OCI-LY1 (cell line): ENCODE data around the gene PIAS4.

ENCODE experiments used
- EZH2 ChIP-seq: fragments of 200-600 bp; sonication (generic), shearing (Covaris generic); IDR thresholded peaks from 2 replicates; pipeline ENCODE4 v1.8.0; 2017; ENCODE audit warnings: borderline replicate concordance, mixed run types, mild to moderate bottlenecking, antibody characterized with exemption, low read length, moderate library complexity, mixed read lengths
- TF ChIP-seq, protein P1 (sequence below): fragments of 200-600 bp; sonication (generic), shearing (Covaris generic); IDR thresholded peaks from 2 replicates; pipeline ENCODE4 v1.5.1; 2017; ENCODE audit warnings: mild to moderate bottlenecking, antibody characterized with exemption, low read length, moderate library complexity, mixed read lengths

DNA sequence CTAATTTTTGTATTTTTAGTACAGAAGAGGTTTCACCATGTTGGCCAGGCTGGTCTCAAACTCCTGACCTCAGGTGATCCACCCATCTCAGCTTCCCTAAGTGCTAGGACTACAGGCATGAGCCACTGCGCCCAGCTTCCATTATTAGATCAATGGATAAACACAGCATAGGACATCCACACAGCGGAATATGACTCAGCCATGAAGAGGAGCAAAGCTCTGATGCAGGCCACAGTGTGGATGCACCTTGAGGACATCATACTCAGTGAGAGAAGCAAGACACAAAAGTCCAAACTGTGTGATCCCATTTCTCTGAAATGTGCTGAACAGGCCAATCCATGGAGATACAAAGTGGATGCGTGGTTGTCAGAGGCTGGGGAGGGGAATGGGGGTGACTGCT, 64.1 kb downstream of the PIAS4 start:
- TF ChIP-seq, protein P1, sequence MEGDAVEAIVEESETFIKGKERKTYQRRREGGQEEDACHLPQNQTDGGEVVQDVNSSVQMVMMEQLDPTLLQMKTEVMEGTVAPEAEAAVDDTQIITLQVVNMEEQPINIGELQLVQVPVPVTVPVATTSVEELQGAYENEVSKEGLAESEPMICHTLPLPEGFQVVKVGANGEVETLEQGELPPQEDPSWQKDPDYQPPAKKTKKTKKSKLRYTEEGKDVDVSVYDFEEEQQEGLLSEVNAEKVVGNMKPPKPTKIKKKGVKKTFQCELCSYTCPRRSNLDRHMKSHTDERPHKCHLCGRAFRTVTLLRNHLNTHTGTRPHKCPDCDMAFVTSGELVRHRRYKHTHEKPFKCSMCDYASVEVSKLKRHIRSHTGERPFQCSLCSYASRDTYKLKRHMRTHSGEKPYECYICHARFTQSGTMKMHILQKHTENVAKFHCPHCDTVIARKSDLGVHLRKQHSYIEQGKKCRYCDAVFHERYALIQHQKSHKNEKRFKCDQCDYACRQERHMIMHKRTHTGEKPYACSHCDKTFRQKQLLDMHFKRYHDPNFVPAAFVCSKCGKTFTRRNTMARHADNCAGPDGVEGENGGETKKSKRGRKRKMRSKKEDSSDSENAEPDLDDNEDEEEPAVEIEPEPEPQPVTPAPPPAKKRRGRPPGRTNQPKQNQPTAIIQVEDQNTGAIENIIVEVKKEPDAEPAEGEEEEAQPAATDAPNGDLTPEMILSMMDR: no peak
- no peak for TF ChIP-seq EZH2
